ENCODE measurements around the gene SGMS2.

SGMS2 gene

GRCh38 chr4:107824350-107825071 lies at the start of gene SGMS2:
Gene SGMS2 (plus strand): TSS chr4:107824932. CDS start chr4:107895554, 70,622 bp downstream.
- DNase-seq (ENCODE audit: low spot score) = peak; percentile 78

- no peak for DNase-seq (ENCODE audit: low spot score)
Measured at GRCh38 chr4:107777890-107778289, 46.8 kb upstream of the SGMS2 start.

- DNase-seq (ENCODE audit: low spot score) = no peak
Measured at GRCh38 chr4:107778784-107779530, 45.8 kb upstream of the SGMS2 start.

- DNase-seq (ENCODE audit: low spot score) = no peak
Measured at GRCh38 chr4:107780665-107781064, 44.1 kb upstream of the SGMS2 start.

GRCh38 chr4:107791902-107792301 lies 32.8 kb upstream of the SGMS2 start:
- DNase-seq (ENCODE audit: low spot score) = no peak

- no peak for DNase-seq (ENCODE audit: low spot score)
Measured at GRCh38 chr4:107792711-107793110, 32.0 kb upstream of the SGMS2 start.

- no peak for DNase-seq (ENCODE audit: low spot score)
Measured at GRCh38 chr4:107793996-107794395, 30.7 kb upstream of the SGMS2 start.

GRCh38 chr4:107799669-107800450 lies 24.9 kb upstream of the SGMS2 start:
- no peak for DNase-seq (ENCODE audit: low spot score)

- no peak for DNase-seq (ENCODE audit: low spot score)
Measured at GRCh38 chr4:107800706-107801105, 24.0 kb upstream of the SGMS2 start.

GRCh38 chr4:107801766-107802211 lies 22.9 kb upstream of the SGMS2 start:
- DNase-seq (ENCODE audit: low spot score) = no peak

- no peak for DNase-seq (ENCODE audit: low spot score)
Measured at GRCh38 chr4:107804956-107805355, 19.8 kb upstream of the SGMS2 start.

- no peak for DNase-seq (ENCODE audit: low spot score)
Measured at GRCh38 chr4:107806196-107806595, 18.5 kb upstream of the SGMS2 start.

- no peak for DNase-seq (ENCODE audit: low spot score)
Measured at GRCh38 chr4:107808572-107808971, 16.2 kb upstream of the SGMS2 start.

GRCh38 chr4:107809210-107809609 lies 15.5 kb upstream of the SGMS2 start:
- no peak for DNase-seq (ENCODE audit: low spot score)

- DNase-seq (ENCODE audit: low spot score) = no peak
Measured at GRCh38 chr4:107814758-107815157, 10.0 kb upstream of the SGMS2 start.

- DNase-seq (ENCODE audit: low spot score) = no peak
Measured at GRCh38 chr4:107815158-107815557, 9.6 kb upstream of the SGMS2 start.

- no peak for DNase-seq (ENCODE audit: low spot score)
Measured at GRCh38 chr4:107818301-107818910, 6.3 kb upstream of the SGMS2 start.

GRCh38 chr4:107823870-107824349 lies 822 bp upstream of the SGMS2 start:
- DNase-seq (ENCODE audit: low spot score) = no peak

GRCh38 chr4:107825072-107825824 lies 516 bp downstream of the SGMS2 start:
- DNase-seq (ENCODE audit: low spot score) = no peak

GRCh38 chr4:107826421-107826980 lies 1.8 kb downstream of the SGMS2 start:
- no peak for DNase-seq (ENCODE audit: low spot score)
